T-helper 1 cell (primary cell): ENCODE data around the gene TMEM269.
"Not testable (repeated sequence)": the region's sequence is repeated elsewhere in the genome, so short reads cannot be mapped to it uniquely, and the experiment has no call there.

ENCODE experiments used
- DNase-seq, 5 donors: peaks; one replicate each; pipeline ENCODE4 v3.0.0-alpha.2; 2012 to 2020

Gene TMEM269

DNA sequence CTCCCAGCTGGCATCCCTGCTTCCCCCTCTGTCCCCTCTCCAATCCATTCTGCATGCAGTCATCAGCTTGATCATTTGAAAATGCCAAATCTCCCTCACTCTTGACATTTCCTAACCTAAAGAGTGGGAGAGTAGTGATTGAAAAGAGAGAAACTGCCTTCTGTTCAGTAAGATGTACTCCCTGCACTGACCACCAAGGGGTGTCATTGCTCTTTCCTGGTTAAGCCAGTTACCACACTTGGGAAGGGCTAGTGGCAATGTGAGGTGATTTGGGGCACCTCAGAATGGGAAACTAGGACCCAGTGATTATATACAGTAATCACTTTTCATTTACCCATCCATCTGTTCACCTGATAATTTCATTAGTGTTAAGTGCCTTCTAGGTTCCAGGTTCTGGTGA is 6.9 kb upstream of the TMEM269 start:
- DNase-seq = peak in 2 of 5 donors; percentile 17 to 21

DNA sequence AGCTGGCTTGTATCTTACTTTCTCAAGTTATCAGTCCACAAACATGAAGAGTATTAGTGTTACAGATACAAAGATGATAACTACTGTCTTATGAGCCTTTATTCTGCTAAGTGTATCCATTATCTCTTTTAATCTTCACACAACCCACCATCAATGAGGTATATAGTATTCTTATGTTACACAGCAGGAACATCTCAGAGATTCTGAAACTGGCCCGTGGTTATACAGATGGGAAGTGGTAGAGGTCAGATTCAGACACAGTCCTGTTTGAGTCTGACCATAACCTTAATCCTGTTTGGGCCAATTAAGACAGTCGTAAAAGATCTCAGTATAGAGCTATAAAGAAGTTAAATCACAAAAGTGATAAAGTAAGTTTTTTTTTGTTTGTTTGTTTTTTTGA is 5.1 kb upstream of the TMEM269 start:
- DNase-seq = no peak

DNA sequence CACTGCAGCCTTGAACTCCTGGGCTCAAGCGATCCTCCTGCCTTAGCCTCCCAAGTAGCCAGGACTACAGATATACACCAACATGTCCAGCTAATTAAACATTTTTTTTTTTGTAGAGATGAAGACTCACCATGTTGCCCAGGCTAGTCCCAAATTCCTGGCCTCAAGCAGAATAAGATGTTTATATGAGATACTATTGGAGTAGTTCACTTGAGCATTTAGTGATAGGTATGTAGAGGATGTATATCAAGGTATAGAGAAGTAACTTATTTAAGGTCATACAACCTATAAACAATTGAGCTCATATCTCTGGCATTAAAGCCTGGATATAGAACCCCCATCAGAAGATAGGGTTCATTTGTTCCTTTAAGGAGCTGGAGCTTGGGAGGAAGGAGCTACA is 4.6 kb upstream of the TMEM269 start:
- DNase-seq = no peak

DNA sequence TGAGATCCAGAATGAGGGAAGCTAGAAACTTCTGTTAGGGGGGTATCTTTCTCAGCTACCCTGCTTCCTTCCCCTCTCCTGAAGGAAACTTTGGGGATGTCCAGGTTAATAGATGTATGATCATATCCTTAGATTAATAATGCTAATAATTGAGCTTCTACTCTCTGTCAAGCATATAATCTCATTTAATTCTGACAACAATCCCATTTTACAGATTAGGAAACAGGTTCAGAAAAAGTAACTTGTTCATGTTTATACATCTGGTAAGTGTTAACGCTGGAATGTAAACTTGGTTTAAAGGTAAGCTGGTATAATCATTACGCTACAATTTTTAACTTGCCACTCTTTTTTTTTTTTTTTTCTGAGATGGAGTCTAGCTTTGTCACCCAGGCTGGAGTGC is 1.7 kb upstream of the TMEM269 start:
- DNase-seq = no peak

DNA sequence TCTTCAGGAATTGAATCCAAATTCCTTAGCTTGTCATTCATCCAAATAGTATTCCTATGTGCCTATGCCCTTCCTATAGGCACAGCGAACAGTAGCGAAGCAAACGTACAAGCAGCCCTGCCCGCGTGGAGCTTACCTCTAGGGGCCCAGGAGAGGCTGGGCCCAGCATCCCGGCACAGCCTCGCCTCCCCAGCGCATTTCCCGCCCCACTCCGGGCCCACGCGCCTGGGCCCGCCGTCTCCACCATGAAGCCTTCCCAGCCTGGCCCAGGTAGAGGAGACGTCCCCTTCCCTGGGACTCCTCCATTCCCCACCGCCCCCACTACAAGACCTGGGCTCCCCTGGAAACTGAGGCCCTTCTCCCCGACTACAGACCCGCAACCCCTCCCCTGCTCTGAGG is 245 bp upstream of the TMEM269 start:
- DNase-seq = no peak

DNA sequence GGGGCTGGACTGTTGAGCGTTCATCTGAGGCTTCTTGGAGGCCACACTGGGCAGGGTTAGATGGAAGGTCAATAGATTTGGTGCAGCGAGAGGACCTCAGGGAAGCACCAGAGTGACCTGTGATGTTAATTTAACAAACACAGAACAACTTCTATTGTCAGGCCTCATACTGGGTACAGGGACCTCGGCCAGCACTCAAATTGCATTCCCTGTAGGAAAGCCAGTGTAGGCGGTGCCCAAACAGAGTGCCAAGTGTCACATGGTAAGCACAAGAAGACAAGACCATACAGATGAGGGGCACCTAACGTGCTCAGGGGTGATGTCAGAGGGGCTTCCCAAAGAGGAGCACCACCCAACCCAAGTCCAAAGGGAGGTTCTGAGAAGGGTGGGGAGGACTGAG is 1.3 kb downstream of the TMEM269 start:
- DNase-seq = no peak

DNA sequence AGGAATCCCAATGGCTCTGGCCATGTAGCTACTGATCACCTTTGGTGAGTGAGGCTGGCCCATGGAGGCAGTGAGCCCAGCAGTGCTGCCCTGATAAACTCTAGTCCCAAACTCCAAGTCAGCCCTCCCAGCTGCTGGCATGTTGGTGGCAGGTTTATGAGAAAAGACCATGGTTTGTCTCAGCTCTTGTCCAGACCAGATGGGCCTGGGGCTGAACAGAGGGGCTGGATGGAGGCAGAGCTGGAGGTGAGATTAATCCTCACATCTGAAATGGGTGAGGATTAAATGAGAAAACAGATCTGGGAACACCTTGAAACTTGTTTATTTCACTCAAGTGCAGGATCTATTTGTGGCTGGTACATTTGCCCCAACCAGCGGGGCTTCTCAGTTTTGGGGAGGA is 3.2 kb downstream of the TMEM269 start:
- DNase-seq = no peak

DNA sequence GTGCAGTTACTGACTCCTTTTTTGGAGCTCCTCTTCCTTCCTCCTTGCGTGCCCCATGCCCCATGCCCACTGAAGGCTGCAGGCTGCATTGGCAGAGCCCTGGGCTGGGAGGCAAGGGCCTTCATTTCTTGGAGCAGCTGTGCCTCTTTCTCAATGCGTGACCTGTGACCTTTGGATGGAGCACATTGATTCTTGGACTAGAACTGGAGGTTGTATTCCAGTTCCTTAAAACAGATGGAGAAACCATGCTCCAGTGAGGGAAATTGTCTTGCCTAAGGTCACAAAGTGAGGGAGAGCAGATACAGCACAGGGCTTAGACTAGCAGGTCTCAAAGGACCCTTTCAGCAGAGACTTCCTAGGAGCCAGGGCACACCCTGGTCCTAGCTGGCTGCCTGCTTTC is 9.0 kb downstream of the TMEM269 start:
- DNase-seq = no peak

DNA sequence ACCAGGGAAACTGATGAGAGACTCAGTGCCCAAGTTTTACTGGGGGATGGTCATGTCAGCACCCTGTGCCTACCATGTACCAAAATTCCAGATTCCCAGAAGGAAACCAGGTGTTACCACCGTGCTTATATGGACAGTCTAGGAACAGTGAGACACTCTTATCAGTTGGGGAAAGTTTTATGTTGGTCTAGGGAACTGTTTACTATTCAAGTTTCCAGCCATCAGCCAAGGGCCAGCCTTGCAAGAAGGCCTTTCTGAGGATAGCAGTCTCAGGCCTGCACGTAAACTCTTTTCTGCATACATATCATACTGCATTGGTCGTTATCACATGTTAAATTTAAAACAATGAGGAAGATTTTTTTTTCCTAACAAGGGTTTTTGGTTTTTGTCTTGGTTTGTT is 12.6 kb downstream of the TMEM269 start:
- no peak for DNase-seq

DNA sequence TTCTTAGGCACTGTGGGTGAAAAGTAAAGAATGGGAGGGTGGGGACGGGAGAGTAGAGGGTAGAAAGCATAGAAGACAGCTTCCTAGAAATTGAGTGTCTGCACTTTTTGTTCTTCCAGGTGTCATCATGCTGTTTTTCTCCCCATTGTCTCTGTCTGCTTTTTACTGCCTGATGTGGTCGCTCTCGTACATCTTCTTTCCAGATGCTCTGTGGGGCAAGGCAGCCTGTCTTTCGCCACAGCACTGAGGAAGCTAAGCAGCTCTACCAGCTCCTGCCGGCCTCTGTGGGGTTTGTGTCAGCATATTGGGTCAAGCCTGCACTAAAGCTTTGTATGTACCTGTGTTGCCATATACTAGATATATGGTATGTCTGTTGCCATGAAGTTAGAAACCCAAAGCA is 13.2 kb downstream of the TMEM269 start:
- DNase-seq = no peak

DNA sequence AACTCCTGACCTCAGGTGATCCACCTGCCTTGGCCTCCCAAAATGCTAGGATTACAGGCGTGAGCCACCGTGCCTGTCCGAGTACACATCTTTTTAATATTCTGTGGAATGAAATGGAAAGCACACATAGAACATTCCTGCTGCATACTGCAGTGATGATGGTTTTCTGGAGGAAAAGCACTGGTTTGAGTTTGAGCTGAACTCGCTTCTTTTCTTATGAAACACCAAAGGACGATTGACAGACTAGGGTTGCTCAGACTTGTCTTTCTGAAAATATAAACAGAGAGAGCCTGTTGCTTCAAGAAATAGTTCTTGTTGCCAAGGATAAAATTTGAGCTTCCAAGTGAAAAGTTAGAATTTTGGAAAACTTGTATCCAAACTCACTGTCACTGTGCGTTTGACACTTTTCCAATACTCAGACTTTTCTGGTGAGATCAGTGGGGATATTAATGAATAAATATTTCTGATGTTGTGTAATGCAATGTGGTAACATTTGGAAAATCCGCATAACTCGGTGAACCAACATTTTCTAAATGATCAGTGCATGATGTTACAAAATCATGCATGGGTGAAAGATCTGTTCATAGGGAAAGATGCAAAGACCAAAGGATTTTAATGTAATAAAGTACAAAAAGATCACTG is 17.2 kb downstream of the TMEM269 start:
- no peak for DNase-seq

DNA sequence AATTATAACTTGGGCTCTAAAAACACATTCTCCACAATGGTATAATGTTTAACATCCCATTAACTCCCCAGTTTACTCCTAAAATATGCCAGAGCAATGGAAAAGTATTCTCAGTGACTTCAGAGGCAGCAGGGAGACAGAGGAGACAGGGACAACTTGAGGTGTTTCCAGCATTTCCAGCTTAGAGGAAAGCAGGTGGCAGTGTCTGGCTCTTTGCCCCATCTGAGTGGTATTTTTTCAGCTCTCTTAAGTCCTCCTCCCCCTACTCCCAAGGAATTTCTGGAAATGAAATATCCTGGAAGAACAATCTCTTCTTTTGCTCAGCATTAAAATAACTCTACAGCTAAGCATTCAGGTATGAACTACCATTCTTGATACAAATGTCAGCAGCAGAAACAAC is 21.4 kb downstream of the TMEM269 start:
- DNase-seq = no peak

DNA sequence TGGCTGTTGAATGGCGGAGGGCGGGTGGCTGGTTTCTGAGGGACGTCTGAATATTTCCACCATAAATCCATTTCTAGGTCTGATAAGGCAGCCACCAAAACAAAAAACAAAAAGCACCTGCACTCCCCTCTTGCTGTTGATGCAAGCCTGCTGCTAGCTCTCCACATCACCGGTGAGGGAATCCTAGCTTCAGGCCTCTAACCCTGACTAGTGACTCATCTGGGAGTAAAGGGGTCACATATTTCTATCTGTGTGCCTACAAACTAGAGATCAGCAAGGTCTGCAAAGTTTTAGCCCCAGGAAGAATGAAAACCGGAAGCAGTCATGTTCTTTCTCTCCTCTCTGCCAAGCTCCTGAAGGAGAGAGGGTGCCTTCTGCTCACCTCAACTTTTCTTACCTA is 21.8 kb downstream of the TMEM269 start:
- DNase-seq = no peak

DNA sequence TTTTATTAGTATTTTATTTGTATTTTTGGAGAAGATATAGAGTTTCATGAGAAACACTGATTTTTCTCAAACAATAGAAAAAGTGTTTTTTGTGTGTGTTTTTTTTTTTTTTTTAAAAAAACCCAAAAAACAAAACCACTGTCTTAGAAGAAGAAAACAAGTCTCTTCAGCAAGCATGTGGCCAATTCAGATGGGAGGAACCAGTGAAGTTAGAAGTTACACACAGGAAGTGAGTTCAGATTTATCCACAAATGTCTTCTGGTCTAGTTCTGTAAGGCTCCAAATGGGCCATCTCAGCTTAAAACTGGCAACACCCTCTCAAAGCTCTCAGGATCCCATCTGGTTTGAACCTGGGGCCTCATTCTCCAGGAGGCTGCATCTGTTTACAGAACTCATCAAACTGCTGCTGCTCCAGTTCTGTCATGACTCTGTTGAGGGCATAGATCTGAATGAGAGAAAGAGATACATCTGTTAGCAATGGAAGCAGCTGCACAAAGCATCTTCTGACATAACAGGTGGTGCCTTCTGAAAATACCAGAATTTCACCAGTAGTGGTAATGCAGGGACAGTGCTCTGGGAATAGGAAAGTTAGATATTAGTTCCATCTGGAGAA is 22.4 kb downstream of the TMEM269 start:
- DNase-seq = no peak

DNA sequence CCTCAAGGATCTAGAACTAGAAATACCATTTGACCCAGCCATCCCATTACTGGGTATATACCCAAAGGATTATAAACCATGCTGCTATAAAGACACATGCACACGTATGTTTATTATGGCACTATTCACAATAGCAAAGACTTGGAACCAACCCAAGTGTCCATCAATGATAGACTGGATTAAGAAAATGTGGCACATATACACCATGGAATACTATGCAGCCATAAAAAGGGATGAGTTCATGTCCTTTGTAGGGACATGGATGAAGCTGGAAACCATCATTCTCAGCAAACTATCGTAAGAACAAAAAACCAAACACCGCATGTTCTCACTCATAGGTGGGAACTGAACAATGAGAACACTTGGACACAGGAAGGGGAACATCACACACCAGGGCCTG is 30.0 kb downstream of the TMEM269 start:
- not testable (repeated sequence) for DNase-seq

DNA sequence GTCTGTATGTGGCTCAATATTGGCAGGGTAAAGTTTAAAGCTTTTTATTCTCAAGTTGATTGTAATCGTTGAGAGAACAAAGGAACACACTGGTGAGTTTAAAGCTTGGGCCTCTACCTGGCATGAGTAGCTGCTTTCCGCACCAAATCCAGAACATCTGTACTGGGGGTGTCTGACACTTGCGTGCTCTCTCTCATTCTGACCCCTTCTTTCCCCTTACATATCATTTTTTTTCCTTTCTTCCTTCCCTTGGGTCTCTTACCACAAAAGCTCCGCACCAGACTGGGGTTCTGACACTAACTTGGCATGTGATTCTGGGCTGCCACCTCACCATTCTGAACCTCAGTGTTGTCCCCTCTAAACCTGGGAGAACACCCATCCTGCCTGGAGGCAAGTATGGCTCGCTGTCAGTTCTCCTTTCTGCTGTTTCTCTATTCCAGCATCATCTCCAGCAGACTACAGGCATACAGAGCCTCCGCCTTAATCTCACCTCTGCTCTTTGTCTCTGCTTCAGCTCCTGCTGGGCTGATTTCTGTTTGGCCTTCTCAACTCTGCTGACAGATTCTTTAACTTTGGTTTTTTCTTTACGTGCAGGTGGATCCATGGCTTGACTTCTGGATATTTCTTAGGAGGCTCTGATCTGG is 31.3 kb downstream of the TMEM269 start:
- peak in 1 of 5 donors; percentile 2 for DNase-seq

DNA sequence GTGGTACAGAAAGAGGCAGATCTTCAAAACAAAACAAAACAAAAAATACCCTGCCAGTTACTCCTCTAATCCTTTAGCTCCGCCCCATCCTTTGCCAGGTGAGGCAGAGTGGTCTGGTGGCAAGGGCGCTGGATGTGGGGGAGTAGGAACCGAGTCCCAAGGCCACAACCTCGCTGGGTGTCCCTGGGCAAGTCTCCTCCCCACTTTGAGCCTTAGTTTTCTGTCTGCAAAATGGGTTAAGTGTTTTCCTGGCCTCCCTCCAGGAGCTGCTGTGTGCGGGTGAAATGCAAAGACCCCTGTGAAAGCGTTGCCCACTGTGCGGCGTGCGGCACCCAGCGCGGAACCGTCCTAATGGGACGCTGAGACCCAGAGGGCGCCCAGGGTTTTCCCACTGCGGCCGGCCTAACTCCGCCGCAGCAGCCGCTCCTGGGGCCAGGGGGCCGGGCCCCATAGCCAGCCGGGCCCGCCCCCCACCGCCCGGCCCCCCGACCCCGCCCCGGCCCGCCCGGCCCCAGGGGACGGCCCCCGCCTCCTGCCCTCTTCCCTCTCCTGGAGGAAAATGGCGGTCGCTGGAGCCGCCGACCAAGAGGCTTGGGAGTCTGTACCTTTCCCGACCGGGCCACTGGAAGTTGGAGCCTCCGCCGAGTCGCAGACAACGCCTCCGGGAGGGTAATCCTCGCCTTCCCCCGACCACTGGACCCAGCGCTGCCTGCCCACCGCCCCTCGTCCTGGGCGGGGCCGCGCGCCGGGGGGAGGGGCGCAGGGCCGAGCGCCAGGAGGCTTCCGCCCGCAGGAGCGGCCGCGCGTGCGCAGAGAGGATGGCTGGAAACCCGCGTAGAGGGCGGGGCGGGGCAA is 32.0 kb downstream of the TMEM269 start, which contains the start of the genes ERMAP and SVBP:
Gene ERMAP, plus strand, starts transcription at position 538 of the 855 bp plus-strand sequence. CDS start 13,327 bp downstream, outside the sequence.
Gene SVBP, minus strand, starts transcription at position 813 of the 855 bp plus-strand sequence. CDS start 853 bp downstream, outside the sequence.
- DNase-seq = peak; percentile 89 to 95 (median 90)

DNA sequence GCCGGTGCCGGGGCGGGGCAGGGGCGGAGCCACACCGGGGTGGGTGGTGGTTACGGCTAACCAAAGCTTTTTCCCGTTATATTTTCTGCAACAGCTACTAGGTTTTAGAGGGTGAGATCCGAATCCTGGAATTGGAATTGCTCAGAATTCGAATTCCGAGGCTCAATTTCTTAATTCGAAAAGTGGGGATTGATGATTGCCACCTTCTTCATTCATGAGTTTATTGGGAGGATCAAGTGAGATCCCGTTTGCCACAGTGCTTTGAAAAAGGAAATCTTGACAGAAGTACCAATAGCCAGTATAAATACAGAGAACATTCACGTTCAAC is 32.6 kb downstream of the TMEM269 start:
- DNase-seq = no peak

DNA sequence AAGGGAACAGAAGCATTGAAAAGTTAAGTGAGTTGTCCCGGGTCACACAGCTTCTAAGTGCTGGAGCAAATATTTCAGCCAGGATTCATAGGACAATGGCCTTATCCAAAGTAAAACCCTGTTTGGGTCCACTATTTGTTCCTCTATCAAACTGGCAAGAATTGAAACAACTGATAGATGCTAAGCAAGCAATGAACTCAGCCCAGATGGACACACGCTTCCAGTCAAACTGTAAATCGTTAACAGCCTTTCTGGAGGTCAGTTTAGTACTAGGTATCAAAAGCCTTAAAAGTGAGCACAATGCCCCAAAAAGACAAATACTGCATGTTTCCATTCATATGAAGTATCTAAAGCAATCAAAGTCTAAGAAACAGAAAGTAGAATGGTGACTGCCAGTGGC is 33.2 kb downstream of the TMEM269 start:
- DNase-seq = no peak

DNA sequence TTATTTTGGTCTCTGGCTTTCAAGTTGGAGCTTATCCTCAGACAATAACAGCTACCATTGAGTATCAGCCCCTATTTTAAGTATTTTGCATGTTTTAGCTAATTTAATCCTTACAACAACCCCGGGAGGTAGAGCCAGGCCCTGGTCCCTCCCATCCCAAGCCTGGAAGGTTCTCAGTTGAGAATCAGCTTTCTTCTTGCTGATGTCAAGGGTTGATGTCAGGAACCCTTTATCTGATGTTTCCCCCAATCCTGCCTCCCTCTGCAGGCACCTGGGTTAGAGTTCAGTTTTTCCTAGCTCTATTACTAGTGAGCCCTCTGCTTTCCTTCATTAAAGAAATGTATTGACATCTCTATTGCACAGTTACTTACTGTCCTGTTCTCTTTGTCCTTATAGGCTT is 36.0 kb downstream of the TMEM269 start:
- DNase-seq = no peak

DNA sequence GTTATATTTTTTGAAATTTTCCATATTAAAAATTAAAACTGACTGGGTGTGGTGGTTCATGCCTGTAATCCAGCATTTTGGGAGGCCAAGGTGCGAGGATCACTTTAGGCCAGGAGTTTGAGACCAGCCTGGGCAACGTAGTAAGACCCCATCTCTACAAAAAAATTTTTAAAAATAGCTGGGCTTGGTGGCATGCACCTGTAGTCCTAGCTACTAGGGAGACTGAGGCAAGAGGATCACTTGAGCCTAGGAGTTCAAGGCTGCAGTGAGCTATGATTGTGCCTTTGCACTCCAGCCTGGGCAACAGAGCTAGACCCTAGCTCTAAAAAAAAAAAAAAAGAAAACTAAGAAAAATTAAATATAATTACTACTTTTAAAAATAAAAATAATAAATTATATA is 36.9 kb downstream of the TMEM269 start:
- DNase-seq = no peak

DNA sequence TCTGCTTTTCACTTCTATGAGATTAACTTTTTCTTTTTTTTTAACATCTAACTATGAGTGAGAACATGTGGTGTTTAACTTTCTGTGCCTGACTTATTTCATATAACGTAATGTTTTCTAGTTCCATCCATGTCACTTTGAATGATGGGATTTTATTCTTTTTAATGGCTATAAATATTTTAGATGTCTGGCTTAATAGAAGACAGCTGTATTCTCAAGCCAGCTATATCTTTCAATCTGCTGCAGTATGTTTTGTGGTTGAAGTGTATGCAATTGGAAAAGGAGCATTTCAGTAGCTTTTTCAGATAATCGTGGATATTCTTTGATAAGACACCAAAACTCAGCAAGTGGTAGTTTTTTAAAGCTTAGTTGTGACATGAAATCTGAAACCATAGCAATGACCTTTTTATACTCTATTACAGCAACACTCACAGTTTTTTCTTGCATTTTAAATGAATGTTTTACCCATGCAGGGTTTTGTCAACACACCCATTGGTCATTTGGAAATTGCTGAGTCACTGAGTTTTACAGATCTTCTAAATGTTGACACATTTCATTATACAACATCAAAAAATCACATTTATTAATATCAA is 38.1 kb downstream of the TMEM269 start:
- DNase-seq = no peak

DNA sequence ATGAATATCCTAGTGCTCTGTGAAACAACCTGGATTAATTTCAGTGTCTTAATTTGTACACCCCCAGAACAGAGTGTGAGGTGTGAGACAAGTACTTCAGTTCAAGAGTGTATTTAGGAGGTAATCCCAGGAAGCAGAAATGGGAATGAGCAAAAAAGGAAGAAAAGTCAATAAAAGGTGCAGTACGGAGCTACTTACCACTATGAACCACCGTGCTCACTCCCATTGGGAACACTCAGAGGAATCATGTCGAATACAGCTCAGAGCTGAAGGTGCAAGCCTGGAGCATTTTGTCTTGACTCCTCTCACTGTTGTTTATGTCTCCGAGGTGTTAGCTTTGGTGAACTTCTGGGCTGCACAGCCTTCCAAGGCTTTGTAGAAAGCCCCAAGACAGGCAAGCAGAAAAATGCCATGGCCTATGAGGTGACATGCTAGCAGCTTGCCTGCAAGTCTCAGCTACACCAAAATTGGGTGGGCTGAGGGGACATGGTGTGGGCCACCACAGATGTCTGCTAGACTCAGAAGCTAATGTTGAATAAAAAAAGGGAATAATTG is 39.8 kb downstream of the TMEM269 start:
- DNase-seq = no peak
